BE2C (cell line): ENCODE results near the gene MAPKAP1.
A peak's percentile ranks its signal among the peaks of the same experiment; 100 is the strongest.

Source experiments
- DNase-seq: peaks from one replicate; pipeline ENCODE4 v3.0.0-alpha.2; 2020
- H3K27me3 ChIP-seq: fragments of 250-450 bp; sonication (Bioruptor Pico); 2 replicates; pipeline ENCODE4 v1.5.1; 2020; ENCODE audit warnings: mild to moderate bottlenecking
- H3K36me3 ChIP-seq: fragments of 250-450 bp; sonication (Bioruptor Pico); 2 replicates; pipeline ENCODE4 v1.5.1; 2020; ENCODE audit warnings: mild to moderate bottlenecking
- H3K4me1 ChIP-seq: fragments of 250-450 bp; sonication (Bioruptor Pico); 2 replicates; pipeline ENCODE4 v1.5.1; 2020
- H3K4me3 ChIP-seq: 2 replicates; pipeline ENCODE4 v1.5.1; 2011; ENCODE audit warnings: low read depth, low read length
- H3K9me3 ChIP-seq: fragments of 250-450 bp; sonication (Bioruptor Pico); 2 replicates; pipeline ENCODE4 v1.5.1; 2020
- CTCF ChIP-seq: IDR thresholded peaks from 2 replicates; pipeline ENCODE4 v1.5.1; 2012; ENCODE audit warnings: mild to moderate bottlenecking, low read depth, low read length

Gene MAPKAP1

GRCh38 chr9:125545845-125546244 lies 161.2 kb downstream of the MAPKAP1 start:
- no peak for TF ChIP-seq CTCF
- no peaks in the 10 kb centered on the region for H3K27me3 ChIP-seq
- DNase-seq = no peak
- peaks cover 17% of the 10 kb centered on the region for H3K4me1 ChIP-seq
- H3K9me3 ChIP-seq = no peaks in the 10 kb centered on the region
- H3K36me3 ChIP-seq = no peaks in the 10 kb centered on the region
- no peak overlapping the region for H3K4me3 ChIP-seq

GRCh38 chr9:125544988-125545651 lies 161.9 kb downstream of the MAPKAP1 start:
- H3K4me1 ChIP-seq = peaks cover 17% of the 10 kb centered on the region
- no peaks in the 10 kb centered on the region for H3K27me3 ChIP-seq
- no peaks in the 10 kb centered on the region for H3K9me3 ChIP-seq
- DNase-seq = no peak
- no peak for TF ChIP-seq CTCF
- H3K36me3 ChIP-seq = no peaks in the 10 kb centered on the region
- no peak overlapping the region for H3K4me3 ChIP-seq

GRCh38 chr9:125544484-125544883 lies 162.5 kb downstream of the MAPKAP1 start:
- peaks cover 17% of the 10 kb centered on the region for H3K4me1 ChIP-seq

DNA sequence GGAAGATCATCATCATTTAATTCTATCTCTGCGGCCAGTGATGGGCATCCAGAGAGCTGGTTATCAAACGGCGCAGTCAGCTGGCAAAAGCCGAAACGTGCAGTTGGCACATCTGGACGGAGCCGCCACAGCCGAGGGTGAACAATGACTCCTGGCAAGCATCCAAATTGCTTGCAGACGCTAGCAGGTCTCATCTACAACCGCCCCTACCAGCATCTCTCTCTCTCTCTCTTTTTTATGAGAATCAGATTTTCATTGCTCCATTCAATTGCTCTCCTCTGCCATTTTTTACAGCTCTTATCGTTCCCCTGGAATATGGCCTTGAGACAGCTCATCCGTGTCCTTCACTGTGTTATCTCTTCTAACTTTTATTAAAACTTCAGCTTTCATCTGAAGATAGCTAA lies 165.2 kb downstream of the MAPKAP1 start:
- no peak for TF ChIP-seq CTCF
- Histone ChIP-seq H3K36me3 (no peaks in the 10 kb centered on the region), H3K27me3 (no peaks in the 10 kb centered on the region), H3K4me3 (no peak overlapping the region), H3K9me3 (no peaks in the 10 kb centered on the region), H3K4me1 (peaks cover 21% of the 10 kb centered on the region)
- DNase-seq = peak; percentile 88

More at GRCh38 chr9:125544484-125544883, 162.5 kb downstream of the MAPKAP1 start:
- no peak for TF ChIP-seq CTCF
- H3K4me3 ChIP-seq = no peak overlapping the region
- no peaks in the 10 kb centered on the region for H3K27me3 ChIP-seq
- no peaks in the 10 kb centered on the region for H3K36me3 ChIP-seq
- no peaks in the 10 kb centered on the region for H3K9me3 ChIP-seq
- no peak for DNase-seq

DNA sequence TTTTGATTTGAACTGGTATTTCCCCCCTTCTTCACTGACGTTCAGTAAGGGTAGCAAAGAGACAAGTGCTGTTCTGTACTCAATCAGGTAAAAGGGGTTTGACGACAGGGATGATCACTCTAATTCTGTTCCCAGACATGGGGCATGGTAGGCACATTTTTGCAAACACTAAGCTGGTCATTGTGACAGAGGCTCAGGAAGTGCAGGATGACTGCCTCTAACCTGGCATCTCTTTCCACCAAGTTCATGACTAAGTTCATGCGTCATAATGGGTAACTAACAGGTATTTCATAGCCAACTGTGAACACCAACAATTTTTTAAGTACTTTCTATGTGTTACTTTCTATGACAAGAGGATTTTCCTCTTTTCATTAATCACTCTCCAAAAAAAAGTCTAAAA lies 166.5 kb downstream of the MAPKAP1 start:
- H3K36me3 ChIP-seq = no peaks in the 10 kb centered on the region
- no peak for TF ChIP-seq CTCF
- H3K4me3 ChIP-seq = no peak overlapping the region
- no peaks in the 10 kb centered on the region for H3K9me3 ChIP-seq
- H3K27me3 ChIP-seq = no peaks in the 10 kb centered on the region
- DNase-seq = no peak
- H3K4me1 ChIP-seq = peaks cover 28% of the 10 kb centered on the region

- Histone ChIP-seq H3K9me3 (no peaks in the 10 kb centered on the region), H3K27me3 (no peaks in the 10 kb centered on the region), H3K4me1 (peaks cover 28% of the 10 kb centered on the region), H3K4me3 (no peak overlapping the region), H3K36me3 (no peaks in the 10 kb centered on the region)
- TF ChIP-seq CTCF = no peak
- DNase-seq = peak; percentile 22
These were observed 168.9 kb downstream of the MAPKAP1 start for GRCh38 chr9:125538092-125538473.
